ENCODE data around the gene MKRN2.

Gene MKRN2

GRCh38 chr3:12627370-12627769 lies 70.5 kb downstream of the MKRN2 start:
- TF ChIP-seq CTCF (IDR thresholded peaks at IDR 0.05) = no peak

- no peak for TF ChIP-seq CTCF (IDR thresholded peaks at IDR 0.05)
These were observed 71.9 kb downstream of the MKRN2 start for GRCh38 chr3:12628813-12629212.

GRCh38 chr3:12629560-12629959 lies 72.7 kb downstream of the MKRN2 start:
- TF ChIP-seq CTCF (IDR thresholded peaks at IDR 0.05) = no peak

- no peak for TF ChIP-seq CTCF (IDR thresholded peaks at IDR 0.05)
These were observed 73.4 kb downstream of the MKRN2 start for GRCh38 chr3:12630292-12630691.

GRCh38 chr3:12632523-12632922 lies 75.6 kb downstream of the MKRN2 start:
- no peak for TF ChIP-seq CTCF (IDR thresholded peaks at IDR 0.05)

GRCh38 chr3:12633108-12633507 lies 76.2 kb downstream of the MKRN2 start:
- TF ChIP-seq CTCF (IDR thresholded peaks at IDR 0.05) = no peak
